Suppressor macrophage treated with lipopolysaccharide for 1 hour (primary cell): ENCODE data around the gene PATJ.
"Not testable (repeated sequence)": the region's sequence is repeated elsewhere in the genome, so short reads cannot be mapped to it uniquely, and the experiment has no call there.

Source experiments
- DNase-seq, 3 donors: peaks; one replicate each; pipeline ENCODE4 v3.0.0-alpha.2; 2020 to 2022

Gene PATJ

DNA sequence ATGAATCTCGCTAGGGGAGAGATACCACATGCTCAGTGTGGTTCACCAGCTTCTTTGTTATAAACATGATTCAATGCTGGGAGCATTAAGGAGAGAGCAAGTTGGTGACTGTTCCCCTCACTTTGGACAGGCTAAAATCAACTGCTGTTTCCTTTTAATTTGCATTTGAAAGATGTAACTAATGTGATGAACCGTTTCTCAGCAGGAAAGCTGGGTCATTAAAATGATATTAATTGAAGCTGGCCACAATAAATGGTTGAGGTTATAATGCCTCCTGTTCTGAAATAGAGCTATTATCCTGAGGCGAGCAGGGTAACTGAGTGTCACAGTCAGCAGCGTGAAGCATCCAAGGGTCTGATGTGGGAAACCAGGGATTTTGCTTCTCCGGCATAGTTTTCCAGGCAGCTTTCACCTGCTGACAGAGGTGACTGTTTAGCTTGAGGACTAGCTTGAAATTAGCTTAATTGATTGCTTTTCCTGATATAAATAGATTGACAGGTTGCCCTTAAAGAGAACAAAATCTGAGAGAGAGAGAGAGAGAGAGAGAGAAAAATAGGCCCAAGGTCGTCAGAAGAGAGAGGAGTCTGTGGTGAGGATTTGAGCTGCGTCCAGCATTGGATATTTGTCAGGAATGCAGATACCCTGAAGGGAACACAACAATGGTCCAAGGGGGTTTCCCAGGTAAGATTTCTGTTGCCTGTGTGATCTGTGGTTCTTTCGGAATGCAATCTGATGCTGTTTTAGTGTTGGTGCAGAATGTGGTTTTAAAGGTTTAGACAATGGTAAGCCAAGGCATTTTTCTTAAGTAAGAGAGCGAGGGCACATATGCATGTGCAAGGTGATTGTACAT lies 209.7 kb downstream of the PATJ start:
- no peak for DNase-seq

DNA sequence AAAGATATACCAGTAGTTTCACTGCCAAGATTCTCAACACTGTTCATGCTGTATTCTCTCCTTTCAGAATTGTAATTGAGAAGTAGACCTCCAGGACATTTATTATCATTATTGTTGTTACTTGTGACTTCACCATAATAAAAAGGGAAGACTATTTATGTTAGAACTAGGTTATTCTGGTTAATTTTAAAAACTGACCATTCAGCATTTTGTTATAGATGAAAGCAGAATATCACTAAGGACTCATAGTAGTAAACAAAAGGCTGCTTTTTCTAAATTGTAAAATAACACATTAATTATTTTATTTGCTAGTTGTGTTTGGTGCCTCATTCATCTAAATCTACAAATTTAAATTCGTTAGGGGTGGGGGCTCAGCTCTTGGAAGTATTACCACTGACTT lies 210.4 kb downstream of the PATJ start:
- no peak for DNase-seq

DNA sequence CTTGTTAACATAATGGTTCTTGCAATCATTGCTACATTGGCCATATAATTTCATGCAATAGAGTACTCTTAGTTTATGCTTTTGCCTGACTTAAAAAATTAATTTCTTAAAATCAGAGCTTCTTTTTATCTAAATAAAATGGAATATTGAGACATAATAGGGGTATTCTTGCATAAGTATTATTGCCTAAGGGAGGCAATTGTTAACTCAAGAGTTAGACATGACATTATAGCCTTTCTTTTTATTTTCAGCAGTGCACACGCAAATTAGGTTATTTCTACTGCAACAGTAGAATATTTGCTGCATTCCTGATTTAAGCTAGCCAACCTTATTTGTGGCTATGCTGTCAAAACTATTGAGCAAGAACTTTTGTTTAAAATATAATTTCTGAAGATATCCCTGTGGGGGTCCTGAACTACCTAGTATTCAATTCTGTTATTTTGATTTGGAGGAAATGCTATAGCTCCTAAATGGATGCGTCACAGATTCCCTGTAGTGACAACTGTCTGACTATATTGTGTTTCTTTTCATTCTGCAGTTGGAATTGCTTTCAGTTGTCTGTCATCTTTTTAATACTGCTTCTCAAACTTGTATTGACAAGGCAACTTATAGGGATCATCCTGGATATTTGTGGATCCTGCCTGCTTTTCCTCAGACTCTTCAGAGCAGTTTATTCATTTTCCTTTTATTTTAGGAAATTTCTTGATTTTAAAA lies 211.0 kb downstream of the PATJ start:
- DNase-seq, result no peak

DNA sequence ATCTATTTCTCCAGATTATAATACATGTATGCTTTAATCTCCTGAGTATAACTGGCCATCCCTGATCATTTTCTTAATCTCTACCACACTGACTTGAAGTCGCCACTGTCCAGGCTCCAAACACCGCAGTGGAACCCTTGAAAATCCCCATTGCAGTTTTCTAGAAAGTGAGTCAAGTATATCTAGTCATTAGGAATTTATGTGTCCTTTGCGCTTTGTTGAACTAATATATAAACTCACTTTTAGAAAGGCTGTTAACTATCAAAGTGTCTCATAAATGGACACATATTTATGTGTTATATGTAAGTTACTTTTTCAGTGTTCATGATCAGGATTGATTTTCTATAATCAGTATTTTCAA lies 211.5 kb downstream of the PATJ start:
- DNase-seq, result no peak

DNA sequence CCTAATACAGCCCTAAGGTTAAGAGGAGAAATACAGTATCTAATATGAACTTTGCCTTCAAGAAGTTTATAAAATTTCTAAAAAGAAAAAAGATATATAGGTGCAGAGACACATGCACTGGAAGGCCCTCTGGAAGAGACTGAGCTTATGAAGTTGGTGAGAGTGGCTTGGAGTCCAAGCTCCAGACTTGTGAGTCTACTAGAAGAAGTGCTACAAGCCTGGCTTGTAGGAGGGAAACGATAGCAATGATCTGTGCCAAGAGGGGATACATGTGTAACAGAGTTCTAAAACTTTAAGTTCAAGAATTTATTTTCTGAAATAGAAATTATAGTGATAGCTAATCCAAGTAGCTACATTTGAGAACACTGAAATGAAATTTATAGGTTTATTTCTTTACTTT lies 213.0 kb downstream of the PATJ start:
- no peak for DNase-seq

DNA sequence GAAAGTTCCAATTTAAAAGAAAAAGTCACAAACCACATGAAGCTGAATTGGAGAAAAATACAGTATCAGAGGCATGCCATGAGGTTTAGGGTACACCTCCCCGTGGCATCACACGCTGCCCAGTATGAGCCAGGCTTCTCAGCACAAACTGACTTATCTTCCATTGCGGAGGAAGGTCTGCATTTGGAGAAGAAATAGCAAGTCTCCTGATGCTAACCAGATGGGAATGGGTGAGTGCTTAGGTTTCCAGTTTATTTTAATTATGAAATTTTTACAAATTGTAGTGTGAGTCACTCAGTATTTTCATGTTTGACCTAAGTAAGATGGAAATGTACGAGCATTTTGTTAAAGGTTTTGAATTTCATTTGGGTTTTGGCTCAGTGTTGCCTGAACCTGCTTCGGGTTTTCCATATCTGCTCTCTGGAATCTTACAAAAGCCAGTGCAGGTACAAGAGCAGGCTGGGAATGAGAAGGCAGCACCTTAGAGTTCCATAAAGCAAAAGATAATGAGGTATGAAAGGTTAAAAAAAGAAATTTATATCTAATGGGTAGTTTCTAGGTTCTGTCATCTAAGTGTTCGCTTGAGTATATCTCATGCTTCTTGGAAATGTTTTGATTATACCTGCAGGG lies 213.9 kb downstream of the PATJ start:
- DNase-seq, result no peak

DNA sequence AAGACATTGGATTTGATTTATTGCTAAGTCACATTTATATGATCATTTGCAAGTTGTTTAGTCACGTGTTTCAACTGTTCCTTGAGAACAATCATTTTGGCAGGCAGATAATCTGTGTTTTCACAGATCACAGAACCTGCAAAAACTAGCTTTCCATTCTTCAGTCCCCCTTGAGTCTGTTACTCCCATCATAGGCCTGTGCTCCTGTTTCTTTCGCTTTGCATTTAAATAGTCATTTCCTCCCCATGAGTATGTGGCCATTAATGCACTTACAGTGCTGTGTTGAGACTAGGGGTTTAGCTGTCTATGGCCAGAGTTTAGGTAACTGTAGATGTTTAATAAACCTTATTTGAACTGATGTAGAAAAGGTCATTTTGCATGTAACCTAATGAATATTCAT lies 214.5 kb downstream of the PATJ start:
- no peak for DNase-seq

DNA sequence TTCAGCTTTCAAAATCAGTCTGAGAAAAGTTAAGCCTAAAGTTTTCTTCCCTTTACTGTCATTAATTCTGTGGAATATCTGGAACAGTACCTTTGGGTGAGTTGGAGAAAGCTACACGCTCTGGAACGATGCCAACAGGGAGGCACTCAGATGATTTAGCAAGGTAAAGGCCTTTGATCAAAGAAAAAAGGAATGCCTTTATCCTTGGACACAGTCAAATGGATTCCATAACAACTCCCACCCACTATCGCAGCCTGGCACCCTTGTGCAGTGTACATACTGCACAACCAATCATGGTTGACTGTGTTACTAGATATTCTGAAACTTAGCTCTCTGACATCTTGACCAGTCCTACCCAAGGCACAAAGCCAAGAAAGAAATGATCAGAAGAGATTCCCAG lies 218.7 kb downstream of the PATJ start:
- DNase-seq, result no peak

DNA sequence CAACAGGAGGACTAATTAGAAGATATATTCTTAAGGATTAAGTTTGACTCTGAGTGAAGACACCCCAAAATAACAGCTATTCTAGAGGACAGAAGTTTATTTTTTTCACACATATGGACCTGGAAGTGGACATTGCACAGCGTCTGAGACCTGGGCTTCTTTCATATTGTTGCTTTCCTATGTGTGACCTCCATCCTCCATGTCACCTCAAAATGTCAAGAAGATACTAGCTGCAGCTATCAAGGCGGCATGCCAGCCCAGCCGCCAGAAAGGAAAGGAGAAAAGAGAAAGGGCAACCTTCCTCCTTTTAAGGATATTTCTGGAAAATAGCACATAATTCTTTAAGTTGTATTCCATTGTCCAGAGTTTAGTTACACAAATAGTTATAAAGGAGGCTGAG lies 220.4 kb downstream of the PATJ start:
- no peak for DNase-seq

DNA sequence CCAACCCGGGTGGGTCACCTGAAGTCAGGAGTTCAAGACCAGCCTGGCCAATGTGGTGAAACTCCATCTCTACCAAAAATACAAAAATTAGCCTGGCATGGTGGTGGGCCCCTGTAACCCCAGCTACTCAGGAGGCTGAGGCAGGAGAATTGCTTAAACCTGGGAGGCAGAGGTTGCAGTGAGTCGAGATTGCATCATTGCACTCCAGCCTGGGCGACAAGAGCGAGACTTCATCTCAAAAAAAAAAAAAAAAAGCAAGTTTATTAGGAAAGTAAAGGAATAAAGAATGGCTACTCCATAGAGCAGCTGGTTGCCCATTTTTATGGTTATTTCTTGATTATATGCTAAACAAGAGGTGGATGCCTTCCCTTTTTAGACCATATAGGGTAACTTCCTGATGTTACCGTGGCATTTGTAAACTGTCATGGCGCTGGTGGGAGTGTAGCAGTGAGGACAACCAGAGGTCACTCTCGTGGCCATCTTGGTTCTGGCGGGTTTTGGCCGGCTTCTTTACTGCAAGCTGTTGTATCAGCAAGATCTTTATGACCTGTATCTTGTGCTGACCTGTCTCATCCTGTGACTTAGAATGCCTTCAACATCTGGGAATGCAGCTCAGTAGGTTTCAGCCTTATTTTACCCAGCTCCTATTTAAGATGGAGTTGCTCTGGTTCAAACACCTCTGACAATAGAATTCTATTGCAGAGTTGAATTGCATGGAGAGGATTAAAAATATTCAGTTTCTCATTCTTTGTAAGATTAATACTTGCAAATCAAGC lies 224.4 kb downstream of the PATJ start:
- not testable (repeated sequence) for DNase-seq

DNA sequence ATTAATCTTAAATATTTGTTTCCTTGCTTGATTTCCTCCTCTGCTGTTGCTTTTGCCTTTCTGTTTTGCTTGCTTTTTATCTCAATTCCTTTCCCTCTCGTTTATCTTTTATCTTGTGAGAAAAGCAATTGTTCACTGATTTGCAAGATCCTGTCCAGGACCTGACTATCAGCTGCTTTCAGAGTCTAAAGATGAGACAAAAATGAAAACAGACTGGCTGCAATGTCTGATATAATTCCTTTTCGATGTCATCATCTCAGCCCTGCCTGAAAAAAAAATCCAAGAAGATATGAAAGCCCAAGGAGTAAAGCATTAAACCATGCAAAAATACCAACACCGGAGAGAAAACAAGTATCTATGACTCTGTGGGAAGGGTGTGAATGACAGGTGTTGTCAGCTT lies 225.5 kb downstream of the PATJ start:
- no peak for DNase-seq

DNA sequence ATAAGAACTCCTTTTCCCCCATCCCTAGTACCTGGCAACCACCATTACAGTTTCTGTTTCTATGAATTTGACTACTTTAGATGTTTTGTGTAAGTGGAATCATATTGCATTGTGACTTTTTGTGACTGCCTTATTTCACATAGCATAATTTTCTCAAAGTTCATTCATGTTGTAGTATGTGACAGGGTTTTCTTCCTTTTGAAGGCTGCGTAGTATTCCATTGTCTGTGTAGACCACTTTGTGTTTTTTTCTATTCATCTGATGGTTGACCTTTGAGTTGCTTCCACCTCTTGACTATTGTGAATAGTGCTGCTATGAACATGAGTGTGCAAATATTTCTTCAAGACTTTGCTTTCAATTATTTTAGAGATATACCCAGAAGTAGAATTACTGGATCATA lies 226.6 kb downstream of the PATJ start:
- DNase-seq, result no peak

DNA sequence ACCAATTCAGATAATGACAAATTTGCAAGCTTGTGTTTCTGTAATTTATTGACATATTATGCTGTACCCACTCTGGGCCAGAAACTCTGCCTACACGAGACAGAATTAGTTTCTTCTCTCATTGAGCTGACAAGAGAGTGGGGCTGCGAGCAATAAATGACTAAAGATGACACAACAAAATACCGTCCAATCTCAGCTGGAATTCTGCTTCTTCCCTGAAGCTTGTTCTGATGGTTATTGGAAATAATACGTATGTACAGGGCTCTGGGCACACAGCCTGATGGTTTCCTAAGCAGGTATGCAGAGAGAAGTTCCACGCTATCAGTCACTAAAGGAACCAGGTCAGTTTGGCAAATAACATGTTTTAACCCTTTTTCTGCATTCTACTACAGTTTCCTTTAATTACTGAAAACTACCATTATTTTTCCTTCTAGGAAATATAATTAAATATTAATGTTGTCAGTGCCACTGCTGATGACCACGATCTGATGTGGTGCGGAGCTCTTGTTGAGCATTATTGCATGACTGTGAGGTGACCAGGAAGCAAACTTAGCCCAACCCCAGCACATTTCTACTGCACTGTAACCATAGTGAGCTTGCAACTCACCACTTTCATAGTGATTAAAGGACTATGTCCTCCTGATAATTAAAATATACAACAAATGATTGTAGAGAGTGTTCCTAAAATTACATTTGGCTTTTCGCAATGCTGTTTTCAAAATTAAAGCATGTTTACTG lies 231.0 kb downstream of the PATJ start:
- no peak for DNase-seq

DNA sequence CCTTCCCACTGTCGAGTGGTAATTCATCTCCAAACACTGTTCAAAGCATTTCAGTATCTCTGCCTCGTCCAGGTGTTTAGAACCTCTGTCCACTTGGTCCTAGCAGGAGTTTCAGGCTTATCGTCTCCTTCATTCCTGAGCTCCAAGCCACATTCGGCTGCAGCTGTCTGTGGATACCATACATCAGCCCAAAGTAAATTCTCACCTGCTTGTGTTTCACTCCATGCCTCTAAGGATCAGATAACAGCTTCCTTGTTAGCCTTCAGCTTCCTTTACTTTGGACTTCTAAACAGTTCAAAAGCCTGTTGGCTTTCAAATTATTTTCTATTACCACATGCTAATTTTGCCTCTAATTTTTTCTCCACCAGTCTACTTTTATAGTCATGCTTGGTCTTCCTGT lies 233.4 kb downstream of the PATJ start:
- no peak for DNase-seq

DNA sequence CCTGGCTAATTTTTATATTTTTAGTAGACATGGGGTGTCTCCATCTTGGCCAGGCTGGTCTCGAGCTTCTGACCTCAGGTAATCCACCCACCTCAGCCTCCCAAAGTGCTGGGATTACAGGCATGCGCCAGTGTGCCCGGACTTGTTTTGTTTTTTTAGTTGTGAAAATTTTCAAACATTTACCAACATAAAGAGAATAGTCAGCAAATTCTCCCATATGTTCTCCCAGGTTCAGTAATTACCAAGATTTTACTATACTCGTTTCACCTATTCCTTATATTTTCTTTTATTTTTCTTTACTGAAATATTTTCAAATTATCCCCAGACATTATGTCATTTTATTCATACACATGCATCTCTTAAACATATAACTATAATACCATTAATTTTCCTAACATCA lies 234.3 kb downstream of the PATJ start:
- no peak for DNase-seq

DNA sequence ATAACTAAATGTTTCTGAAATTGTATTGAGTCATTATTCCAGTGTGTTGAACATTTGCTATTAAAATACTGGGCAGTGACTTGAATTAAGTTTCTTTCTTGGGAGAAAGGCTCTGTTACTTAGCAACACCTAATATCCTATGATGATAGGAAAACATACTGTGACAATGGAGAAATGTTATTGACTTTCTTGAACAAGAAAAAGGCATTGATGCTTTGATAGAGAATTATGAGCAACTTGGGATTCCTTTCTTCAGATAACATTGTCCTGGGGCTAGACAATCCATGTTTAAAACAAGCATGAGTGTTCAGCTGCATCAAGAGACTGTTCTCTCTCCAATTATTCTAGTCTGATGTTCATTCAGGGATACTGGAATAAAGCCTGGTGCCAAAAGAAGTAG lies 236.5 kb downstream of the PATJ start:
- no peak for DNase-seq

DNA sequence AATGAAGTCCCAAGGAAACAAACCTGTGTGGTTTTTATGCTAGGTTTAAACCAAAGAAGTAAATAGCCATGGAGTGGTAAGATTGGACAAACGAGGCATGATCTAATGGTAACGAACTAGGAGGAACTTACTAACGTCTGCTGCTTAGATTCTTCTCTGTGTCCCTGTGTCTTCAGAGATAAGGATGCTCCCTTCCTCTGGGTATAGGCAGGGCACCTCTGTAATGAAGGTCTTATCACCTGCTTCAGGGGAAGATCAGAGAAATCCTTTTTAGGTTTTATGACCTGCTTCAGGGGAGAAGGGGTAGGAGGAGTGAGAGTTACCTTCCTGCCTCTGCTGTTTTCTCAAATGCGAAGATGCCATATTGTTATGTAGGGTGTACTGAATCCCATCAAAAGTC lies 237.4 kb downstream of the PATJ start:
- no peak for DNase-seq

DNA sequence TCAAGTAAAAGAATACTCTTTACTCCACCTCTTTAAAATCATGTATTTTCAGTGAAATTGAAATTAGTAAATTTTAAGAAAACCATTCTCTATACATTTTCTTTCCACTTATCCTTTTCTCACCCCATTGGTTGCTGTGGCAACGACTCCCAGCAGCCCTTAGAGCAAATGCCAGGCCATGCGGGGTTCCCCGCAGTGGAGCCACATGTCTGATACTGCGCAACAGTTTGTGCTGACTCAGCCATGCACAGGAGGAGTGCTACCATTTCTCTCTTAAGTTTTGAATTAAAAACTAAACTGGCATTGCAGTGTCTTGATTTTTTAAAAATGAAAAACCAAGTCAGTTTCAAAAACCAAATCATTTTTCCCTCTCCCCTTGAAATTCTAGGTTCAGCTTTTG lies 238.3 kb downstream of the PATJ start:
- peak; percentile 42 to 58 (median 44) for DNase-seq

DNA sequence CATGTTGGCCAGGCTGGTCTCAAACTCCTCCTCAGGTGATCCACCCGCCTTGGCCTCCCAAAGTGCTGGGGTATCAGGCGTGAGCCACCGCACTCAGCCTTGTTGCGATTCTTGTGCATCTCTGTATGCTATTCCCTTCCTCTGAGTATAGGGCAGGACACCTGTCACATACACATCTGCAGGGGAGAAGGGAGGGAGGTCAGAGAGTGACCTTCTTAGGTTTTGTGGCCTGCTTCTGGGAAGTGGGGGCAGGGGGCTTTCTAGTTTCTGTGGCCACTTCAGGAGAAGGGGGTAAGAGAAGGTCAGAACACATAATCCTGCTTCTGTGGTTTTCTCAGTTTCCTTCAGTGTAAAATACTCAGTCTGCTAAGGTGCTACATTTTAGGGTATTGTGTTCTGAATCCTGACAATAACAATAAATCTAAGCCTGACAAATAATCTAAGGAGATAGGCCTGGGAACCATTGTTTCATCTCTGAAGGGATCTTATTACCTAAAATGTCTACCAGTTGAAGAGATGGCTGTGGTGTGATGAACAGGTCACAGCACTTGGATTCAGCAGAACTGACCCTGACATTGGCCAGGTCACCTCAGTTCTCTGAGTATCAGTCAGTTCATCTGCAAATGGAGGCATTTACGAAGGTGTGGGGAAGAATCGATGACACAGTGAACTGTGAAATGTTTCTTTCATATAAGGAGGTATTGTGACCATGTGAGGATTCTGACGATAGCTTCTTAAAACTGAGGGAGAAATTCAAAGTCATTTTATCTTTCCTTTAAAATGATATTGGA lies 239.8 kb downstream of the PATJ start:
- DNase-seq, result no peak

DNA sequence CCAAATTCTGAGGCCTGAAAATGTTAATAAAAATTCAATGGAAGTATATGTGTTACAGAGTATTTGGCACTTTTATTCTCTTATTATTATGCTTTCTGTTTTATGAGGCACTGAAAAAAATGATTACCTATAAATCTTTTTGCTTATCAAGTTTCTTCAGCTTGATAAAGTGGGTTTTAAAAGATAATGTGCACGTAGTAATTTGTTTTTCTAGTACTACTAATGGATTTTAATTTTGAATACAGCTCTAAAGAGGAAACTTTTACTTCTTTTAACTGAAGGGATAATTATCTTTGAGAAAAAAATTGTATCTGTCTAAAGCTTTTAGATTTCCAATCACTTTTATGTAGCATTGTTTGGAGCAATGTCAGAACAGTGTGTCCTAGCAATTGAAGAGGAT lies 241.0 kb downstream of the PATJ start:
- DNase-seq, result no peak

DNA sequence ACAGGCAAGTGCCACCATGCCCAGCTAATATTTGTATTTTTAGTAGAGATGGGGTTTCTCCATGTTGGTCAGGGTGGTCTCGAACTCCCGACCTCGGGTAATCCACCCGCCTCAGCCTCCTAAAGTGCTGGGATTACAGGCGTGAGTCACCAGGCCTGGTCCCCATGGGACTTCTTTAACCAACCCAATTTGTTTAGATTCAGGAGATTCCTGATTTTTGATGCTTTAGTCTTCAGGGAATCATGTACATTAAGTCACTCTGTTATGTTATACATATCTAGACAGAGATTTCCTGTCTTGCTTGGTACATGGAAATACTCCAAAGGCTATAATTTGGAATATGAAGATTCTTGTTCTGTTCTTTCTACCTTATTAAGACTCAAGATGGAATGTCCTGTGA lies 250.0 kb downstream of the PATJ start:
- no peak for DNase-seq
